ENCODE results near the gene ELAVL3. TPM values are rescaled to one million over a fixed set of nuclear protein-coding genes. Genes with fewer than 3 reads are reported as not detected.
"Not testable (repeated sequence)": the region's sequence is repeated elsewhere in the genome, so short reads cannot be mapped to it uniquely, and the experiment has no call there.

The ELAVL3 gene
- total RNA-seq, 4 donors from 2014 or later = not detected

- no peak for DNase-seq (ENCODE audit: low spot score in 2 of 2)
- 48 to 67% methylated on average over 4 of the region's 4 CpGs for WGBS, 2 donors
- no peak overlapping the region for H3K4me3 ChIP-seq (ENCODE audit: low read depth, poor library complexity, severe bottlenecking)
- TF ChIP-seq CTCF (IDR thresholded peaks at IDR 0.05) (no peak), POLR2A (IDR thresholded peaks at IDR 0.05) (no peak)
- intact Hi-C loops (cut with DNase I; ENCODE audit: low total_unique reads) = no loop called here
Observed at GRCh38 chr19:11473725-11474124, 7.1 kb downstream of the ELAVL3 start.

- WGBS, 2 donors = 29 to 38% methylated on average over 8 of the region's 8 CpGs
- intact Hi-C loops (cut with DNase I; ENCODE audit: low total_unique reads); H3K4me3 ChIP-seq (ENCODE audit: low read depth, poor library complexity, severe bottlenecking); DNase-seq (ENCODE audit: low spot score in 2 of 2): not testable (repeated sequence)
Observed at GRCh38 chr19:11468266-11468845, 12.5 kb downstream of the ELAVL3 start.

GRCh38 chr19:11465600-11465999, 15.2 kb downstream of the ELAVL3 start:
- intact Hi-C loops (cut with DNase I; ENCODE audit: low total_unique reads) = no loop called here
- 23 to 47% methylated on average over 4 to 8 of the region's 8 CpGs for WGBS, 2 donors
- TF ChIP-seq CTCF (IDR thresholded peaks at IDR 0.05) (no peak), POLR2A (IDR thresholded peaks at IDR 0.05) (no peak)
- DNase-seq (ENCODE audit: low spot score in 2 of 2) = no peak
- H3K4me3 ChIP-seq (ENCODE audit: low read depth, poor library complexity, severe bottlenecking) = no peak overlapping the region

- 82% methylated on average over 11 of the region's 11 CpGs for WGBS, 2 donors
- TF ChIP-seq CTCF (IDR thresholded peaks at IDR 0.05) = no peak
- no peak for TF ChIP-seq POLR2A (IDR thresholded peaks at IDR 0.05)
Observed at GRCh38 chr19:11464333-11465265, 16.2 kb downstream of the ELAVL3 start.

GRCh38 chr19:11463391-11463790, 17.5 kb downstream of the ELAVL3 start:
- no peak for TF ChIP-seq CTCF (IDR thresholded peaks at IDR 0.05)
- TF ChIP-seq POLR2A (IDR thresholded peaks at IDR 0.05) = no peak
- intact Hi-C loops (cut with DNase I; ENCODE audit: low total_unique reads) = no loop called here
- DNase-seq (ENCODE audit: low spot score in 2 of 2) = no peak
- WGBS, 2 donors = 55 to 69% methylated on average over 5 to 12 of the region's 12 CpGs
- no peak overlapping the region for H3K4me3 ChIP-seq (ENCODE audit: low read depth, poor library complexity, severe bottlenecking)

More at GRCh38 chr19:11464333-11465265, 16.2 kb downstream of the ELAVL3 start:
- H3K4me3 ChIP-seq (ENCODE audit: low read depth, poor library complexity, severe bottlenecking) = no peak overlapping the region
- intact Hi-C loops (cut with DNase I; ENCODE audit: low total_unique reads) = no loop called here
- DNase-seq (ENCODE audit: low spot score in 2 of 2) = no peak

GRCh38 chr19:11461453-11461852, 19.4 kb downstream of the ELAVL3 start:
- H3K4me3 ChIP-seq (ENCODE audit: low read depth, poor library complexity, severe bottlenecking) = no peak overlapping the region
- no peak for DNase-seq (ENCODE audit: low spot score in 2 of 2)
- intact Hi-C loops (cut with DNase I; ENCODE audit: low total_unique reads) = no loop called here
- TF ChIP-seq POLR2A (IDR thresholded peaks at IDR 0.05) = no peak
- no peak for TF ChIP-seq CTCF (IDR thresholded peaks at IDR 0.05)
- WGBS, 2 donors = 82% methylated on average over 2 of the region's 2 CpGs

Measured in lower leg skin (tissue), 4 donors.